Stimulated activated CD8-positive, alpha-beta memory T cell treated with anti-CD3 and anti-CD28 coated beads, Interleukin-4, amount 100 ng/mL, for 24 hours (primary cell): ENCODE results near the gene CIZ1.
A peak's percentile ranks its signal among the peaks of the same experiment; 100 is the strongest.

ENCODE experiments used
- DNase-seq: peaks from one replicate; pipeline ENCODE4 v3.0.0-alpha.2; 2020; ENCODE audit warnings: low read depth

CIZ1 gene

DNA sequence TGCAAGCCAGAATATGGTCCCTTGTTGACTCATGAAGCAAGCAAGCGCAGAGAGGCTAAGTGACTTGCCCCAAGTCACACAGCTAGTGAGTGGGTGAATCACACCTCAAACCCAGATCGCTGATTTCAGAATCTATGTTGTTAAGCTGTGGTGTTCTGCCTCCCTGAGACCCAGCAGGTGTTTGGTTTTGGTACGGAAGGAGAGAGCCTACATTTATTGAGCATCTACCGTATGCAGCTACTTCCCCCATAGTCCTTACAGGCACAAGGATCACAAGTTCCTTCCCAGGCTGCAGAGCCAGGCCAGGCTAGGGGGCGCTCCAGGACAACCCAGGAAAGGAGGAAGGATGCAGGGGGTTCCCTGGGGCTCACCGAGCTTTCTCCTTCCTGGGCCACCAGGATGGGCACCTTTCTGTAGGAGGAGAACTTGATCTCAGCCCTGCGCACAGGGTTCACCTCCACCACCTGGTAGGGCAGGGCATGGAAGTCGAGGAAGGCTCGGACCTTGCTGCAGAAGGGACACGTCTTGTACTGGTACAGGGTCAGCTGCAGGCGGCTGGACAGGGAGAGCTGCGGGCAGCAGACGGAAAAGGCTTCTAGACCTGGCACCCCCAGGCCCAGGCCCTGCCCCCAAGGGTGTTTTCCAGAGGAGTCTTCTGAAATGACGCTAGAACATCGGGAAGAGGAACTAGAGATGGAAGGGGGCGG, 66.3 kb downstream of the CIZ1 start:
- peak; percentile 28 for DNase-seq

DNA sequence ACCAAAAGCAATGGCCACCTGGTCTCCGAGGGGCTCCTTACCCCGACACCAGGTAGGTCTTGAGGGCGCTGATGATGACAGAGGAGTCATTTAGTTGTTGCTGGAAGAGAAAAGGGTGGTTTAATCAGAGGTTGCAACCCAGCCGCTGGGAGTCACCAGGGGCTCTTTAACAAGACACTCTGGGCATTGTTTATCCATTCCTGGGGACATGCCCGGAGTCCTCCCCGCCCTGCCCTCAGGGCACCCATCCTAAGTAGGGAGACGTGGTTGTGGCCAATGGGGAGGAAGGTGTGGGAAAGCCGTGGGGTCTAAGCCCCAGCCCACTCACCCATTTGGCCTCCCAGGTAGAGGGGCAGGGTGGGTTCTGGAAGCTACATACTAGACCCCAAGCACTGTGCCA, 66.9 kb downstream of the CIZ1 start:
- DNase-seq, result no peak

DNA sequence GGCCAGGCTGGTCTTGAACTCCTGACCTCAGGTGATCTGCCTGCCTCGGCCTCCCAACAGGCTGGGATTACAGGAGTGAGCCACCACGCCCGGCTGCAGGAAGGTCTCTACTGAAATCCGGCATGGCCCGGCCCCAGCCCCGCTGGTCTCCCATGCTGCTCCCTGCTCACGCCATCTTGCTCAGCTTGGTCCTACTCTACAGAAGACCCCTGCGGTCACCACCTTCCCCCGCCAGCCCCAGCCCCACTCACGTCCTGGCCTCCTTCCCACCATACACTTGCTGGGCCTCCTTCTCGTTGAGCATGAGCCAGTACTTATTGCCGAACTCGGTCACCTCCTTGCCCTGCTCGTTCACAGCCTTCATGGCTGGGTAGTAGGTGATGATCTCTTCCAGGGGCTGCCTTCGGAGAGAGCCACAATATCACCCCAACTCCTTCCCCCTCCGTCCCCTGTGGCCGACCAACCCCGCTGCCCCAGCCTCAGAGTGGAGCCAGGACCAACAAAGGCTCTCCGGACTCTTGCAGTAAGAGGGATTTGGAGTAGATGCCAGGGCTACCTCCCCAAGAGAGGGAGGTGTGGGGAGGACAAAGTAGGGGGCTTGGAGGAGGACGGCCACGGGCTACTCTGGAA, 67.8 kb downstream of the CIZ1 start:
- DNase-seq, result no peak

DNA sequence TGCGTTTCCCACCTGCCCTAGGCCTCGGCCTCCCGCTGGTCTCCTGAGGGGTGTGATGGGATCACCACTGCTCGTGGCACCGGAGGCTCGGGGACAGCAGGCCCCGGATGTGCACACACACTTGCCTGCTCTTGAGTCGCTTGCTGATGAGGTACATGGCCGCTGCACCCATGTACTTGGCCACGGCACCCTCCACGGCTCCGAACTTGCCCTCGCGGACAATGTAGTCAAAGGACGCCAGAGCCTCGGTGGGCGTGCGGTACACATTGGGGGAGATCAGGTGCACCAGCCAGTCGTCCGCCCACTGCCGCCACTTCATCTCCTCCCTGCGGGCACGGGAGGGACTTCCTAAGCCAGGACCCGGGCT, 68.6 kb downstream of the CIZ1 start:
- no peak for DNase-seq

DNA sequence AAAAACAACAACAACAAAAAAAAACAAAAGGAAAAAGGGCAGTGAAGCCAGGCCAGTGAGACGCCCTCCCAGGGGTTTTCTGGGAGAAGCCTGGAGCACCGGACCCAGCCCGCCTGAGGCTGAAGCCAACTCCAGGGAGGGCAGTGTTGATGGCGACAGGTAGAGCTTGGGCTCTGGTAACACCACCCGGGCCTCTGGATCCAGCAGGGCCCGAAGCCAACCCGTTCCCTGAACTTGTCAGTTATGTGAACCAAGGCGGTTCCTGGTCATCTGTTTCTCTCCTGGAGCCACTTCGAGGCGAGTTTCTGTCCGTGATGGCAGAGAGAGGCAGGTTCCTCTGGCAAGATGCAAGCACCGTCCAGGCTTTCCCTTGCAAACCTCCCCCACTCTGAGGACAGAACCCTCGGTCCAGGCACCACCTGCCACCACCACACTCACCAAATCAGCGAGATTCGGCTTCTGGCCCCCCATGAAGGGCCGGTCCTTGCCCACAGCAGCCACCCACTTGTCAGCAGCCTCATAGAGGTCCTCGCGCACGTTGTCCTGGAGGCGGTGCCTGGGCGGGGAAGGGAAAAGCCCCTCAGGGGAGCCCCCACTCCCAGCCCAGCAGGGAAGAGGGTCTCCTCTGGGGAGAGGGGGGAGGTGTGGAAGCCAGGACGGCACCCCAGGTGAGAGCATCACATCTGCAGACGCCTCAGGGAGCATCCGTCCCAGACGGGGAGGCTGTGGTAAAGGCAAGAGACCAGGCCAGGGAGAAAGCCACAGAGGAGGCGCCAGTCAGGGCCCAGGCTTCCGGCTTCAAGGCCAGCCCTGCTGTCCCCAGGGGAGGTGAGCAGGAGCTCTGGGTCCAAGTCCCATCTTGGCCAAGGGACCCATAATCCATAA, 69.2 kb downstream of the CIZ1 start:
- DNase-seq, result no peak

DNA sequence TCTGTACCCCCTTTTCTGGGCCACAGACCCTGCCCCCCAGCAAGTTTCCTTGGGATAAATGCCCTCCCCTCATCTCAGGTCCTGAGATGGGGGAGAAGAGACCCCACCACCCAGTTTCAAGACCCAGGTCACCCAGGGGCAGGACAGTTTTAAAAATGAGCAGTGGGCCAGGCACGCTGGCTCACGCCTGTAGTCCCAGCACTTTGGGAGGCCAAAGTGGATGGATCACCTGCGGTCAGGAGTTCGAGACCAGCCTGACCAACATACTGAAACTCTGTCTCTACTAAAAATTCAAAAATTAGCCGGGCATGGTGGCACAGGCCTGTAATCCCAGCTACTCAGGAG, 69.9 kb downstream of the CIZ1 start:
- DNase-seq, result no peak

DNA sequence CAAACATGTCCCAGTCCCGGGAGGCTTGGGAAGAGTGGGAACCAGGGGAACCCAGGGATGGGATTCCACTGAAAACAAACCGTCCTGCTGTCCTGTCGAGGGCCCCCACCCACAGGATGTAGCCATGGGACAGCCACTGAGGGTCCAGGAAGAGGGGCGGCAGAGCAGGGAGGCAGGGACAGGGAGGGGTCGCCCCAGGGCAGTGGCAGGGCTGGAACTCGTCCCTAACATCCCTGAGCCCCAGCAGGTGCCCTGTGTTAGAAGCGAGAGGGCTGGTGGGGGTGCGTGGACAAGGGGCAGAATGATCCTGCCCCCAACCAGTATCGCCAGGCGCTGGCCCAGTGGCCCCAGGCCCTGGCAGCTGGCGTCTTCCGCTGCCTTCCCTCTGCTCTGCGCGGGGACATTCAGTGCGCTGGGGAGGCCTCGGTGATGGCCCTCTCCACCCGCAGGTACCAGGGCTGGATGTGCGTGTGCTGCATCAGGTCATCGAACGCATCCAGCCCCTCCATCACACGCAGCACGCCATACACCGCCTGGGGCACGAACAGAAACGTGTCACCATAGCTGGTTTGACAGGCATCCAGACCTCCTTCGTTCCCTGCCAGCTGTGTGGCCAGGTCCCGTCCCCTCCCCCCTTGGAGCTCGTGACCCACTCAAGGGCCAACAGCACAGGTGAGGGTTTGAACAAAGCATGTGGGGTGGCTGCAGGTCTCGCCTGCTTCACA, 70.5 kb downstream of the CIZ1 start:
- no peak for DNase-seq

DNA sequence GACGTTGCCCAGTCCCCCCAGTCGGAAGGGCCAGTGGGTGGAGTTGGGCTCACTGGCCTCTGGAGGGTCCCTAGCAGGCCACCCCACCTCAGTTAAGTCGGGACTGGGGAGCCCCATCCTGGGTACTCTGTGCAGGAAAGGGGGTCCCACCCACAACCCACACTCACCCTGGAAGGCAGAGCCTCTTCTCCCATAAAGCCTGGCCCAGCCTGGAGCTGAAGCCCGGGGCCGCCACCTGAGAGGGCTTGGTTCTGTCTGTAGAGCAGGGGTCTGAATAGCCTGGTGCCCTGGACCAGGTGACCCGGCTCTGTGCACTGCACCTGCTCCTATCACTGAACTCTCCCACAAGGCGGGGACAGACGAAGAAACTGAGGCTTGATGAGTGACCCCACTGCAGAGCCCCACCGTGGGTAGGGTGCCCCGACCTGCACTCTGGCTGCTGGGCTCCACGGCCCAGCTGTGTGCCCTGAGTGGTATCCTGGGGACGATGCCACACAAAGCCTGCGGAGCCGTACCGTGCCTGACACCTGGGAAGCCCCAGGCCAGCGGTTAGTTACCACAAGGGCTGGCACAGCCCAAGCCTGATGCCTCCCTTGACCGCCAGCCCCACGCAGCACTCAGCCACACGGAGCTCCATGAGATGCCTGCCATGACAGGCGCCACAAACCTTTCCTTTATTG, 71.2 kb downstream of the CIZ1 start:
- DNase-seq, result no peak

DNA sequence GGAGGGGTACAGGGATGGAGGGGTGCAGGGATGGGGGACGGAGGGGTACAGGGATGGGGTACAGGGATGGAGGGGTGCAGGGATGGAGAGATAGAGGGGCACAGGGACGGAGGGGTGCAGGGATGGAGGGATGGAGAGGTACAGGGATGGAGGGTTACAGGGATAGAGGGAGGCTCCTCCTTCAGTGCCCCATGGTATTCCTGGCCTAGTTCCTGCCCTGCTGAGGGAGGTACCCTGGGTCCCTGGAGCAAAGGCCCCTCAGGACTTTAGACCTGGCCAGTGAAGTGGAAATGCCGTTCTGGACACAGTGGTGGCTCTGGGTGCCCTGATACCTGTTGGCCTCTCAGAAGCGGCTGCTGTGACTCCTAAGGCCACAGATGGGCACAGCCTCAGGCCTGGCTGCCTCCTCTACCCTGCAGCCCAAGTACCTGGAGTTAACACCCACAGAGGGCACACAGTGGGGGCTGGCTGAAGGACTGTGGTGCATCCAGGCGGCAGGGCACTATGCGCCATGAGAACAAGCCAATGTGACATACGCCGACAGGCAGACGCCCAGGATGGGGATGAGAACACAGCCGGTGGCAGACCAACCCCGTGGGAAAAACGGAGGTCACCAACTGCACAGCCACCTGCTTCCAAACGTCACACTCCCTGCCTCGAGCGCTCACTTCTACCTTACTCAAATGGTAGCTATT, 72.3 kb downstream of the CIZ1 start:
- no peak for DNase-seq

DNA sequence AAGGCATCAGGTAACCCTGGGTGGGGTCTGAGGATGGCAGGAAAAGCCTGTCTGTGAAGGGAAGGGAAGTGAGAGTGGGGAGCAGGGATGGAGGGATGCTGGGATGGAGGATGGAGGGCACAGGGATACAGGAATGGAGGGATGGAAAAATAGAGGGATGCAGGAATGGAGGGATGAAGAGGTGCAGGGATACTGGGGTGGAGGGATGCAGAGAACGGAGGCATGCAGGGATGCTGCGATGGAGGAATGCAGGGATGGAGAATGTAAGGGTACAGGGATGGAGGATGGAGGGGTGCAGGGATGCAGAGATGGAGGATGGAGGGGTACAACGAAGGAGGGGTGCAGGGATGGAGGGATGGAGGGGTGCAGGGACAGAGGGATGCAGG, 72.9 kb downstream of the CIZ1 start:
- DNase-seq, result no peak

DNA sequence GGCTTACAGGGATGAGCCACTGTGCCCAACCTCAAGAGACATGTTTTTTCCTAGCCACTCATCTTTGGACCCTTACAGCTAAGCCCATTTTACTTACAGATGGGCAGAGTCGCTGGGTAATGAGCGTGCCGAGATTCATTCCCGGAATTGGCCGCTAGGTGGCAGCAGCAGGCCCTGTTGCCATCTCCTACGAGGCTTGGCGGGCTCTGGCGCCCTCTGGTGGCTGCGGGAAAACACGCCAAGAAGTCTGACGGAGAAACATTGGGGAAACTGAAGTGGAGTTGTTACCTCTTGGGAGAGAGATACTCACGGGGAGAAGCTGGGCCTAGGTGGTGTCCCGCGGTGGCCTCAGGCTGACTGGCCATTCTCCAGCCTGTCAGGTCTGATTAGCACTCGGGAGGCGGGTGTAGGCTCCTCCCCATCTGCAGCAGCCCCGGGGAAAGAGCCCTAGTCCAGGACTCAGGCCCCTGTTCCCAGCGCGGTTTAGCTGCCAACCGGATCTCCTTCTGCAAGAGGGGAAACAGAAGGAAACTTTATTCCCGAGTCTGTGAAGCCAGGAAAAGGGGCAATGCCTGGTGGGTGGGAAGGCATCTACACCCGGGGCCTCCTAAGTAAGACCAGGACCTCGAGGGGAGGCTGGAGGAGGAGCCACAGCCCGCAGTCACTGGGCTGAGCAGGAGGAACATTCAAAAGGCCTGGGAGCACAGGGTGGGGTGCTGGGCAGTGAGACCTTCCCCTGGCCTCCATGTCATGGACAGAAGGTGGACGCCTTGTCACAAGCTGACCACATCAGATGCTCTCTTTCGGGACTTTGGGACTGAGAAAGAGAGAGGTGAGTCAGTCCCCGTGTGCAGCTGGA, 73.5 kb downstream of the CIZ1 start:
- peak; percentile 97 for DNase-seq

DNA sequence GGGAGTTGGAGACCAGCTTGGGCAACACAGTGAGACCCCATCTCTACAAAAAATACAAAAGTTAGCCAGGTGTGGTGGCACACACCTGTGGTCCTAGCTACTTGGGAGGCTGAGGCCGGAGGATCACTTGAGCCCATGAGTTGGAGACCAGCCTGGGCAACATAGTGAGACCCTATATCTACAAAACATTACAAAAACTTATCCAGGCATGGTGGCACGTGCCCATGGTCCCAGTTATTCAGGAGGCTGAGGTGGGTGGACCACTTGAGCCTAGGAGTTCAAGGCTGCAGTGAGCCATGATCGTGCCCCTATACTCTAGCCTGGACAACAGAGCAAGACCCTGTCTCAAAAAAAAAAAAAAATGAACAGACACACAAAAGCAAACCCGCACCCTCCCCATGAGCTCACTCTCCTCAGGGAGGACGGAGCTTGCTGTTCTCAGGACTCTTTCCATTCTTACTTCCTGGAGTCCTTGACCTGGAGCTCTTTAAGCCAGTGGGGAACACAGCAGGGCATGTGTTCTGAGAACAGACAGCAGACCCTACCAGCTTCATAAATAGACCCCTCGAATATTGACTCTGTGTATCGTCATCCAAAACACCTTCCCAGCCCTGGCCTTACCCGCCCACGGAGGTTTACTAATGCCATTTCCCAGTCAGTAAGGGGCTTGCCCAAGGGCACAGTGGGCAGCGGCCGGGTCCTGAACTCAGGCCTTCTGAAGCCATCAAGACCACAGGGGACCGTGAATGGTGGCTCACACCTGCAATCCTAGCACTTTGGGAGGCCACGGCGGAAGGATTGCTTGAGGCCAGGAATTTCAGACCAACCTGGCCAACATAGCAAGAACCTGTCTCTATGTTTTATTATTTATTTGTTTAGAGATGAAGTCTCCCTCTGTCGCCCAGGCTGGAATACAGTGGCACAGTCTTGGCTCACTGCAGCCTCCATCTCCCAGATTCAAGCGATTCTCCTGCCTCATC, 75.0 kb downstream of the CIZ1 start:
- DNase-seq, result no peak
